HUDEP-2 (cell line): ENCODE data around the gene ARL6IP4.
A peak's percentile ranks its signal among the peaks of the same experiment; 100 is the strongest.

Experiments
- DNase-seq, 76 experiments: peaks; one replicate each; lab custom pipeline; 2025; ENCODE audit not compliant: unreplicated experiment in 76 of 76; lab: John Stamatoyannopoulos, UW

ARL6IP4 gene

GRCh38 chr12:122980183-122981035 lies at the start of gene ARL6IP4:
Gene ARL6IP4 (plus strand): TSS chr12:122980681. CDS start chr12:122981140, 459 bp downstream.
- peak in 45 of 76 experiments; percentile 9 to 77 (median 41) for DNase-seq

- DNase-seq = no peak
Observed at GRCh38 chr12:122932207-122932606, 48.3 kb upstream of the ARL6IP4 start.

GRCh38 chr12:122934722-122935121 lies 45.8 kb upstream of the ARL6IP4 start:
- no peak for DNase-seq

- DNase-seq = no peak
Observed at GRCh38 chr12:122935318-122935717, 45.2 kb upstream of the ARL6IP4 start.

- no peak for DNase-seq
Observed at GRCh38 chr12:122937622-122938091, 42.8 kb upstream of the ARL6IP4 start.

- no peak for DNase-seq
Observed at GRCh38 chr12:122939125-122939524, 41.4 kb upstream of the ARL6IP4 start.

- DNase-seq = peak in 2 of 76 experiments; percentile 10 to 13
Observed at GRCh38 chr12:122941351-122941750, 39.1 kb upstream of the ARL6IP4 start.

- peak in 4 of 76 experiments; percentile 1 to 30 (median 6) for DNase-seq
Observed at GRCh38 chr12:122942637-122943036, 37.8 kb upstream of the ARL6IP4 start.

- no peak for DNase-seq
Observed at GRCh38 chr12:122943196-122943595, 37.3 kb upstream of the ARL6IP4 start.

GRCh38 chr12:122944605-122945592 lies 35.6 kb upstream of the ARL6IP4 start:
- DNase-seq = no peak

- DNase-seq = peak in 73 of 76 experiments; percentile 12 to 88 (median 72)
Observed at GRCh38 chr12:122946690-122947341, 33.7 kb upstream of the ARL6IP4 start.

GRCh38 chr12:122947352-122947792 lies 33.1 kb upstream of the ARL6IP4 start:
- DNase-seq = peak in 2 of 76 experiments; percentile 5 to 6

- no peak for DNase-seq
Observed at GRCh38 chr12:122948605-122949004, 31.9 kb upstream of the ARL6IP4 start.

GRCh38 chr12:122949405-122949804 lies 31.1 kb upstream of the ARL6IP4 start:
- DNase-seq = no peak

- DNase-seq = no peak
Observed at GRCh38 chr12:122949816-122950675, 30.4 kb upstream of the ARL6IP4 start.

- DNase-seq = peak in 5 of 76 experiments; percentile 1 to 24 (median 6)
Observed at GRCh38 chr12:122951406-122951805, 29.1 kb upstream of the ARL6IP4 start.

GRCh38 chr12:122951979-122952892 lies 28.2 kb upstream of the ARL6IP4 start:
- peak in 64 of 76 experiments; percentile 13 to 79 (median 52) for DNase-seq

GRCh38 chr12:122955156-122955555 lies 25.3 kb upstream of the ARL6IP4 start:
- no peak for DNase-seq
